HG03108 (cell line): ENCODE results near the gene SNTG2.

ENCODE experiments used
- ATAC-seq: cut with Tn5 transposase; IDR thresholded peaks from one replicate; pipeline ENCODE4 v1.9.1; 2021; ENCODE audit warnings: moderate library complexity; ENCODE audit not compliant: unreplicated experiment

Gene SNTG2

DNA sequence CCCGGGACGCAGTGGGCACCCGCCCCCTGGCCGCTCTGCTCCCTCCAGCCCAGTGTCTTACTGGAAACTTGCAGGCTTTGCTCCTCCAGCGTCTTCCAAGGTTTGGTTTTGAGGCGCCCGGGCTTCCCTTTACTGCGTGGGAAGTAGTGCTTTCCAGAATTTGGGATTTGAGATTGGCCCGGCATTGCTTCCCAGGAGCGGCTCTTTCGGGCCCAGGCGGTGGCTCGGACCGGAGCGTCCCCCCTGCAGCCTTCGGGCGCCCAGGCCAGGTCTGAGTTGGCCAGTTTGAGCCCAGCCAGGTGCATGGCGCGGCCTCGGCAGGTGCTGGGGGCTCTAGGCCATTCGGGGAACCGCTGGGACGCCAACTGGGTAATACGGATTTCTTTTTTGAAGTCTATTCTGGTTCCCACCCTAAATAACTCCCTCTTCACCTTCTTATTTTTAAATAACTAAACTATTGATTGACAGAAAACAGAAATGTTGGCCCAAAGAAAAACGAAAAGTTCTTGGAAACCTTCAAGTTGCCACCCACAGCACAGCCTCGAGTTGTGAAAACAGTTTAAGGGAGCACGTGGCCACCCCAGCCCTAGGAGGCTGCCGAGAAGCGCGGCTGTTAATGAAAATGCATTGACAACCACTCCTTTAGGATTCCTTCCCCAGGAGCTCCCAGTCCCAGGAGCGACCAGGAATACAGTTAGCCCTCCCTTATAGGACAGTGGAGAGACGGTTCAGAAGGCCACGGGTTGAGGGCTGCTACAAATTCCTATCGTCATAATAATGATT is 766 bp downstream of the SNTG2 start:
- ATAC-seq = no peak

DNA sequence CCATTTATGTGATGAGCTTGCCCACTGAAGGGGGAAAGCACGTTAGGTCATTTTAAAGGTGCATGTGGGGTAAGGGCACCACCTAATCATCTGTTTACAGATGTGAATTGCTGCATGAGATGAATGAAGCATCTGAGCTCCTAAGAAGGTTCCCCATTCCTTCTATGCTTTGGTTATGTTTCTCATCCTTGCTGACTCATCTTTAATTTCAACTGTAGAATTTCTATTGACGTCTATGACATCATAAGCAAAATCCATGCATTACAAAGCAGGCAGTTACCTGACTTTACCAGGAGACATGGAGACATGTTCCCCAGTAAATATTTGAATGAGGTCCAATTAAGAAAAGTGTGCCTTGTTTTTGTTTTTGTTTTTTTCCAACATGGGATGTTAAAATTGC is 2.8 kb downstream of the SNTG2 start:
- ATAC-seq = no peak

DNA sequence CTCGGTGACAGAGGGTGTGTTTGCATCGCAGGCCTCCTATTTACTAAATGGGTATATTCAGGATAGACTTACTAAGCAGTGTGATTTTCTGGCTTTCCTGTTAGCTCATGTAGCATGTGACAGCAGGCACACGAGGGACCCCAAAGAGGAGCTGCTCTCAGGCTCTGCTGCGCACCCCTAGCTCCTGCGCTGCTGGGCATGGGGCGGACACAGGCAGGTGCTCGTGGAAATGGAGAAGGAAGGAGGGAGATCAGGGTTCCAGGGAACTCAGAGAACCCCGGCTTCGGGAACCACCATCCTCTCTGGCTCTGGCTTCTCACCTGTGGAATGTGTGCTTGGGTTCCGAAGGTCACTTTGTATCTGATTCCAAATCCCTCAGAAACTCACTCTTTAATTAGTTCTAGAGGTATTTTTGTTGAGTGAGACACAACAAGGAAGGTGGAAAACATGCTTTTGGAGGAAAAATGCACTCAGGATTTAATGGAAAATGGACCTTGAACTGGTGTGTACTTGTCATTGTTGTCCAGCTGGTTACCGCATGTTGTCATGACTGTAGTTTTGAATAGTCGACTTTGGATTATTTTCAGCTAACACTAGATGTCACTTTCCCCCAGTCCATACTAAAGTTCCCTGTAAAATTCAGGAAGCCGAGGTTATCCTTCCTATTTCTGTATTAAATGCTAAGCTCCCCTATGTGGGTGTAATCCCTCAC is 3.5 kb downstream of the SNTG2 start:
- ATAC-seq = no peak

DNA sequence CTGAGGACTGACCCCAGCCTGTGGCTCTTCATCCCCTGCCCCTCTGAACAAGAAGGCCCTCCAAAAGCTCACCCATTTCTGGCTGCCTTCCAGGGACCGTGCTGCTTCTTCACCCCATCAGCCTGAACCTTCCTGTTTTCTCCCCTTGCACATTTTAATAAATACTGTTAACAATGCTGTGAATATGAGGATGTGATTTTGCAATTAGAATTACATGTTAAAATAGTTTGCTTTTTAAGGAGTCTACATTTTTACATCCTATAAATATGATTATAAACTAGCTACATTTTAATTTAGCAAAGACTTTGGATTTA is 4.0 kb downstream of the SNTG2 start:
- ATAC-seq = no peak

DNA sequence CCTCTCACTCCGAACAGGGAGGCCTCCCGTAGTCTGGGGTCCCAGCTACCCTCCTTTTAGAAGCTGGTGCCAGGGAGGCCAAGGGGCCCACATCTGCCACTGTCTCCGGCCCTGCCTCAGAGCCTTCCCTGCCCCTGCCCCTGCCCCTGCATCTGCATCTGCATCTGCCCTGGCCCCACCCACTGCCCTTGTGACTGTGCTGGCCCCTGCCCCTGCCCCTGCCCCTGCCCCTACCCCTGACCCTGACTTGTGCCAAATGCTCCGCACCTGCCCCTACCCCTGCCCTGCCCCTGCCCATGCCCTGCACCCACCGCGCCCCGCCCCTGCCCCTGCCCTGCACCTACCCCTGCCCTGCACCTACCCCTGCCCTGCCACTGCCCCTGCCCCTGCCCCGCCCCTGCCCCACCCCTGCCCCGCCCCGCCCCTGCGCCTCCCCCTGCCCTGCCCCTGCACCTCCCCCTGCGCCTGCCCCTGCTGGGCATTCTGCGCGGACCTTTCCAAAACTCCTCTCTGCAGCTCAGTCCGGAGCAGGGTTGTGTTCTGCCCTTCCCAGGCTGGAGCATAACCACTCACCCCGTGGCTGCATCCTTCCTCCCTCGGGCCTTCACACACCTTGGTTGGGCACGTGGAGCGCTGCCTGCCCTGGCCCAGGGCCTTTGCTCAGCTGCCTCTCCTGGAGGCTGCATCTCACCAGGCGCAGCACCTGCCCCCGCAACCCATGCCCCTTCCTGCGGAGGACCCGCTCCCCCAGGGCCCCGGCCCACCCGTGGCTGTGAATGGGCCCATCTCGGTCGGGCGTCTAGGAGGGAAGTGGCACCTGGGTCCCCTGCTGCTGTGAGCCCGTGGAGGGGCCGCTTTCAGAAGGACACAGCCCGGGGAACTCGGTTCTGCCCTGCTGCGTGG is 5.4 kb downstream of the SNTG2 start:
- no peak for ATAC-seq

DNA sequence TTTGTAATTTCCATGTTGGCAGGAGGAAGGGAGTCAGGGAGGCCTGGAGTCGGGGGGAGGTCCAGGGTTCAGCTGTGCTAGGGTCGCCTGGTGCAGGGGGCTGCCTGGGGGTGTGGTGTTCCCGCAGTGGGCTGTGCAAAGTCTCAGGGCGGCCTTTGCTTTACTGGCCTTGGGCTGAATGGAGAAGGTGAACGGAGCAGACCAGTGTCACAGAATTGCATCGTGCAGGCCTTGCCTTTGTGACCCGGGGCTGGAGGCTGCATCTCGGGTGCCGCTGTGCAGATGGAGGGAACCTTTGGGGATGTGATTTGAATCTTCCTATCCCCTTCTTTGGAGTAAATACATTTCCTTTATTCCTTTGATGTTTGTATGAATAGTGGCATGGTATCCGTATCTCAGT is 8.8 kb downstream of the SNTG2 start:
- no peak for ATAC-seq

DNA sequence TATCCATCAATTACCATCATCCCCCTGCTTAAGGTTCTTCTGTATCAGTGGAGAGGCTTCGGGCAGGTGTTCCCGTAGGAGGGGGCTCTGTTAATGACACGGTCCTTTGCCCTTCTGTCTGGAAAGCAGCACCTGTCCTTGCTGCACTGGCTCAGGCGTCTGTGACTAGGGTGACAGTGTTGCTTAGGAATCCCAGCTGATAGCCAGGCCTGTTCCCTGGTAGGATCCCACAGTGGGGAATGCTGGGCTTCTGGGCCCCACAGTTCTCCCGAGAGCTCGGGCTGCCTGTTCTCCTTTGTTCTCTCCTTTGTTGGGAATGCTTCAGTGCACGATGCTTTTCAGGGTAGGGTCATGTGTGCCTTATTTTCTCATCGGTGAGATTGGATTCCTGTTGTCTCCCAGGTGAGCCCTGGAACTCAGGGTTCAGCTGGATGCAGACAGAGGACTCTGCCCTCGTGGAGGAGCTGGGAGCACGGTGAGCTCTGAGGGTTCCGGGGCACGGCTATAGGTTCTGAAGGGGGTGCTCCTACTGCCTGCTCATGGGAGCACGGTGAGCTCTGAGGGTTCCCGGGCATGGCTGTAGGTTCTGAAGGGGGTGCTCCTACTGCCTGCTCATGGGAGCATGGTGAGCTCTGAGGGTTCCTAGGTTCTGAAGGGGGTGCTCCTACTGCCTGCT is 9.6 kb downstream of the SNTG2 start:
- no peak for ATAC-seq

DNA sequence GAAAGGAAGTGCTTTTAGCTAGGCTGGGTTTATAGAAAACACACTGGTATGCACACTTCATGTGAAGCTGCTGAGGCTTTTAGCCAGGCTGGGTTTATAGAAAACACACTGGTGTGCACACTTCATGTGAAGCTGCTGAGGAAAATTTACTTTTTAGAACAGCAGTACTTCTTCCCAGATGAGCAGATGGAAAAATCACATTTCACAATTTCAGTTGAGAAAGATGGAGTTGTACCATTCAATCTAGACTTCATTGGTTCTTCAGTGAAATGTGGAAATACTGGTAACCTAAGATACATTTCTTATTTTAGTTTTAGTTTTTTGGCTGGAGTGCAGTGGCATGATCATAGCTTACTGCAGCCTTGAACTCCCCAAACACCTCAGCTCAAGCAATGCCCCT is 11.1 kb downstream of the SNTG2 start:
- no peak for ATAC-seq

DNA sequence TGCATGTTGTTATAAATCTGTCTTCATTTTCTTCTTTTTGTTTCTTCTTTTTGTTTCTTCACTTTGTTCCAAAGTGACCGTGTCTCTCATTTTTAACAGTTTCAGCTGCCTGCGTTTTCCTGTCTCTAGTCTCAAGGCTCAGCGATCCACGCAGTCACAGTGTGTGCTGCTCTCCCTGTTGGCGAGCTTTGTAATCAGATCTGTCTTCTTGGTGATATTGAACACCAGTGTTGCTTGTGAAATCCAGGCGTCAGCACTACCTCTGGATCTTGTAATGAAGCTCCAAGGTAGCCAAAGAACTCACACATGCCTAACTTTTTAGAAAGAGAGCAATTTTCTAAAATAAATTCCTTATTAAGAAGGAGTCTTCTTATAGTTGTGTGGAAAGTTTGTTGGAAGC is 13.2 kb downstream of the SNTG2 start:
- ATAC-seq = no peak

DNA sequence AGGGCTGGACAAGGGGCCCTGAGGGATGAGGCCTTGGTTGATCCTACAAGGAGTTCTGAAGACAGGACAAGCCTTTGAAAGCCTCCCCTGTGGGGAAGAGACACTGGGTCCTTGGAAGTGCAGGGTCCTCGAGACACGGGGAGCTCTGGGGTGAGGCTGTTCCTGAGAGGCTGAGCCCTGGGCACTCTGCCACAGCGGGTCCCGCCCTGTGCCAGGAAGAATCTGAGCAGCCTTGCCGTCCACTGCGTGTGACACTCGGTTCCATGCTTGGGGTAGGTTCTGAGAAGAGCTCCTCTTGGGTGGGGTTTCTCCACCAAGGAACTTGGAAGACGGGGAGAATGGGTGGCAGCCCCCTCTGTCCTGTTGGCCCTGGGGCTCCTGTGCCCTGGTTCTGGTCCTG is 13.9 kb downstream of the SNTG2 start:
- ATAC-seq = no peak

DNA sequence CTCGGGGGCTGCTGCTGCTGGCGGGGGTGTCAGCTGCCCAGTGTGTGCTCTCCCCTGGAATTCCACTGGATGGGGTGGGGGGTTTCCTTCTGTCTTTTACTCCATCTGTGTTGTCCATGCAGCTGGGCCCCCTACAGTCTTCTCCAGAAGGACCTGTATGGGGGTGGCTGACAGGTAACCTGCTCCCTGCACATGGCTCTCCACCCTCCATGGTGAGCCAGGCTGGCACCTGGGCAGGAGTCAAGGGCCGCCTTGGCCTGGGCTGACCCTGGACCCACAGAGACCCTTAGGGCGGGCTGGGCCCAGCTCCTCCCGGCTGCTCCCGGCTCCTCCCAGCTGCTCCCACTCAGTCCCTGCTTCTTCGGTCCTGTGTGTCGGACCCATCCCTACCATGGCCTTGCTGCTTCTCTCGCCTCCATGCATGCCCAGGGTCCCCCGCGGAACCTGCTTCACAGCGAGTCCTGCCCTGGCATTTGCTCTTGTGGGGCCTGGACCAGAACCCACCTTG is 15.0 kb downstream of the SNTG2 start:
- ATAC-seq = no peak

DNA sequence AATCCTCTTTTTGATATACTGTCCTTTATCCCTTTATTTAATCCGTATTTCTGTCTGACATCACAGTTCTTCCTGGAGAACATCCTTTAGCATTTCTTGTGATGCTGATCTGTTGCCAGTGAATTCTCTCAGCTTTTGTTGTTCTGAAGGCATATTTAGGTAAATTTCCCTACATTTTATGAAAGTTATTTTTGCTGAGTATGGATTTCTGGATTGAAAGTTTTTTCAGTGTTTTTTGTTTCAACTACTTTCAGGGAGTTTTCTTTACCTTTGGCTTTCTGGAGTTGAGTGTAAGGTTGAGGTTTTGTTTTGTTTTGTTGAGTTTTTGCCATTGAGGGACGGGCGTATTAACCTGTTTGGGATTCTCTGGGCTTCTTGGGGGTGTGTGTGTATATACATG is 22.5 kb downstream of the SNTG2 start:
- ATAC-seq = no peak

DNA sequence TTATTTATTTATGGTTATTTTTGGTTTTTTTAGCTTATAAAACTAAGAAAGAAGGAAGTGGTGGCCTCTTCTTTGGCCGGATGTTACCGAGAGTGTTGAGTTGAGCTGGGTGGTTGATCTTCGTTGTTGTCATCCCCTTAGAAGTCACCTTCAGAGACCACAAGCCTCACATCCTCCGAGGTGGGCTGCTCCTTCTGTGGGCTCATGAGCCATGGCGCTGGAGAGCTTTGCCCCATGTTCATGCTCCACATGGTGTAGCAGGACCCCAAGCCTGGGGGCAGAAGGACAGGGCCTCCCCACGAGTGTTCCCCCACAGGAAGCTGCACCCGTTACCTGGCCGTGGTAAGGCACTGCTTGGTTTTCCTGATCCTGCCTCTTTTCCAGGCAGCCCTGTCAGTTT is 23.4 kb downstream of the SNTG2 start:
- no peak for ATAC-seq

DNA sequence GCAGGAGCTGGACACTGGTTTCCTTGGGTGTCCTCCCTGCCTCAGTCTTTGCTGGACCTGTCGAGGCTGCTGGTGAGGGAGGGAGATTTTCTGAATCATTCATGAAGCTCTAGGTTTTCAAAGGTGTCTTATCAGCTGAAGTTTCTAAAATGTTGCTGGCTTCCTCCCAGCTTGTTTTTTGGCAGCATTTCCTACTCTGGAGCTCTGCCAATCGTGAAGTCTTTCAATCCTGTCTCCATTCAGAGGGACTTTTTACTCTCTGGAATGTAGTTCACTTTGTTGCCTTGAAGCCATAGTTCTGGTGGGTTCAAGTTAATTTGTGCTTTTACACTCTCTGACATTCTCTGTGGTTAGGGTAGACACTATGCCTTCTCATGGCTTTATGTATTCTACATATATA is 23.9 kb downstream of the SNTG2 start:
- no peak for ATAC-seq

DNA sequence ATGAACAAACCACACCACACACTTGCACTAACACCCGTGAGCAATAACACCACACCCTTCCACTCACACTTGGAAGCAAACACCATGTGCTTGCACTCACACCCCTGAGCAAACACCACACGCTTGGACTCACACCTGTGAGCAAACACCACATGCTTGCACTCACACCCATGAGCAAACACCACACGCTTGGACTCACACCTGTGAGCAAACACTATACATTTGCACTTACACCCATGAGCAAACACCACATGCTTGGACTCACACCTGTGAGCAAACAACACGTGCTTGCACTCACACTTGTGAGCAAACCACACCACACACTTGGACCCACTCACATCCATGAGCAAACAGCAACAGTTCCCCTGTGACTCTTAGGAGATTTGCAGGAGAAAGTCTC is 24.4 kb downstream of the SNTG2 start:
- no peak for ATAC-seq

DNA sequence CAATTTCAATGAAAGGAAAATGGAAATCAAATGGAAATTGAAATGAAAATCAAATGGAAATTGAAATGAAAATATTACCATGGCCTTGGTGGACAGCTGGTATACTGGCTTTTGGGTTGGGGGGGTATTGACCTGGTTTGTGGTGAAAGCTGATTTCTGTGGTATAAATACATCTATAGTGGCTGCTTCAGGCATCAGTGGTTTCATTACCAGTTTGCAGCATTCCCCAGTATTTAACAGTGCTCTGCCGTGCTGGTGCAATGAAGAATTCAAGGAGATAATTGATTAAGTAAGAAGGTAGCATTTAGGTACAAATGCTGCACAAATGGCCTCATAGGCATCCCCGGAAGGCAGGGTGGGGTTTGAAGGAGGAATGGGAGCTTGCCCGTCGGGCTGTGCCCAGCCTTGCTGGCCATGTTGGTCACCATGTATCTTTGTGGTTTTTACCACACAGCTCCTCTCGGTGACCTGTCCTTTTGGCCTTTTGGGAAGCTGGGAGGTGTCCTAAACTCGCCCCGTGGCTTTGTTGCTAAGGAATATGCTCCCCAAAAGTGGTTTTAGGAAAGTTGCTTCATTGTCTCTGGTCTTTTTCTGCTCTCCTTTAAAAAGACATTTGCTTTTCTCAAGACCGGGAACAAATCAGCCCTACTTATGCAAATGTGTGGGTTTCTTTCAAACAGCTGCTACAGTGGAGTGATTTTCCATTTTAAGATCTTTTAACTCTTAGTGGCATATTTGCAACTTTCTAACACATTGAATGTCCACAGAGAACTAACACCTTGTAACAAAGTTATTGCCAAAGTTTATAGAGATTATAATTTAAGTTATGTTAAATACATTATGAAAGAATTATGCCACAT is 28.6 kb downstream of the SNTG2 start:
- ATAC-seq = no peak

DNA sequence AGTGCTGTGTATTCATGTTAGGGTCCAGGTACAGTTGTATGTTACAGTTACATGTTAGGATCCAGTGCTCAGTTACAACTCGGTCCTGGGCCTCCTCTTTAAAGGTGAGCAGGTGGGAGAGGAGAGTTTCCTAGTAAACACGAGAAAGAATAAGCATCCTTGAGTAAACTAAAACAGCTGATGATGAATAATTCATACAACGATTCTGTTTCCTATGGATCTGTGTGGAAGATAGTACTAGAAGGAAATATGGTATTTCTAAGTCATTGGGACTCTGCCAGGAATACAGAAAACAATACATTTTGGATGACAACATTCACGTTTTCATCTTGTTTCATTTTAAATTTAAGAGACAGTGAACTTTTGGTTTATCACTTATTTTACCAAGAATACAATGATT is 29.5 kb downstream of the SNTG2 start:
- no peak for ATAC-seq

DNA sequence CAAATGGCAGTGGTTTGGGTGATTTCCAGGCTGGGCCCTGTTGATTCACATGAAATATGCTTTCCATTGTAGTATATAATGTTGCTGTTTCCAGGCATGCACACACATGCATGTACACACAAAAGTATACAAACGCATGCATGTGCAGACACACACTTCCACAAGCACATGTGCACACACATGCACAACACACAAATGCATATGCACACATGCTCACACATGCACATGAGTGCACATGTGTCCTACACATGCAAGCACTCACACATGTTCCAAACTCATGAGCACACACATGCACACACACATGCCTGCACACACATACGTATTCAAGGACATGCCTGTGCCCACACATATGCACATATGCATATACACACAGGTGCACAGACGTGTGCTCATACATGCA is 30.6 kb downstream of the SNTG2 start:
- no peak for ATAC-seq

DNA sequence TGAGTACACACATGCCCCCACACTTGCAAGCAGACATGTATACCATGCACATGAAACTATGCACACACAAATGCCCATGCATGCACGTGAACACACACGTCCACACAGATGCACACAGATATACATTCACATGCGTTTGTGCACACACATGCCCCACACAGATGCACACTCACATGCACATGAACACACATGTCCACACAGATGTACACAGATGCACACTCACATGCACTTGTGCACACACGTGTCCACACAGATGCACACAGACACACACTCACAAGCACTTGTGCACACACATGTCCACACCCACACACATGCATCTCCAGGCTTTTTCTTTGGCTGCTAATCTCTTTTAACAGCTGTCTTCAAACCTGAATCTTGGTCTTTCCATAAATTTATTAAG is 31.1 kb downstream of the SNTG2 start:
- no peak for ATAC-seq

DNA sequence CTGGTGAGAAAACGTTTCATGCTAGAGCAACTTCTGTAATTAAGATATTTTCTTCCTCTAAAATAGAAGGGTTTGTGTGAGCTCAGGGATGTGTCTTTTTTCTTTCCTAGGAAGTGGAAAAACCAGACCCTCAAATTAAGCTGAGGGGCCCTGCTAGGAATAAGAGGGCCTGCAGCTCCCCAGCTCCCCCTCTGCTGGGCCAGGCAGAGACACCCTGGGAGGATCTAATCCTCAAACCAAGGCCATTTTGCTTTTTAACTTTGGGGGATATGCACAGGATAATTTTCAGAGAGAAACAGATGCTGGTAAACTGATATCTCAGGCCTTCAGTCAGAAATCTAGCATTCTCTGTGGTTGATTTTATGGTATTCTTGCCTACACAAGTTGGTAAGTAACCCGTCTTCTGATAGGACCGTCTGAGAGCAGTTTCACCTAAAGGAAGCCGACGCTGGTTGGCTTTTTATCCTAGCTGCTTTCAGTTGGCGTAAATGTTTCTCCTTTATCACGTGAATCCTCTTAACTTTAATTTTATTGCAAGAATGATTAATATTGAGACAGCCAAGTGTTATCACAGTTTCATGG is 34.8 kb downstream of the SNTG2 start:
- no peak for ATAC-seq
